ENCODE results near the gene VSIR. TPM values are rescaled to one million over a fixed set of nuclear protein-coding genes. Genes with fewer than 3 reads are reported as not detected.

VSIR gene
- total RNA-seq, 4 donors from 2014 or later = 37.8 to 118 (median 90.3) TPM

- intact Hi-C loops (cut with DNase I) = no loop called here
- TF ChIP-seq CTCF (IDR thresholded peaks at IDR 0.05) = no peak
- TF ChIP-seq POLR2AphosphoS5 (IDR thresholded peaks at IDR 0.05) = no peak
- TF ChIP-seq EP300 (IDR thresholded peaks at IDR 0.05) = no peak
- TF ChIP-seq POLR2A (IDR thresholded peaks at IDR 0.05; ENCODE audit: low read depth) = no peak
- DNase-seq (ENCODE audit: extremely low spot score) = no peak
Measured at GRCh38 chr10:71802715-71803488, 29.6 kb upstream of the VSIR start.

GRCh38 chr10:71802235-71802634 lies 28.9 kb upstream of the VSIR start:
- Histone ChIP-seq H3K9me3 (no peaks in the 10 kb centered on the region), H3K27ac (replicated peaks in 1 of 4) (no peak overlapping the region), H3K4me3 (no peak overlapping the region), H3K27me3 (no peaks in the 10 kb centered on the region), H3K4me1 (peaks cover 0 to 9% (median 3%) of the 10 kb centered on the region in 4 donors), H3K36me3 (no peaks in the 10 kb centered on the region)
- DNase-seq (ENCODE audit: extremely low spot score) = no peak
- no peak for TF ChIP-seq CTCF (IDR thresholded peaks at IDR 0.05)
- no peak for TF ChIP-seq EP300 (IDR thresholded peaks at IDR 0.05)
- TF ChIP-seq POLR2AphosphoS5 (IDR thresholded peaks at IDR 0.05) = no peak
- TF ChIP-seq POLR2A (IDR thresholded peaks at IDR 0.05; ENCODE audit: low read depth) = no peak
- WGBS = 91% methylated on average over 6 of the region's 6 CpGs
- intact Hi-C loops (cut with DNase I) = no loop called here

More at GRCh38 chr10:71802715-71803488, 29.6 kb upstream of the VSIR start:
- H3K27me3 ChIP-seq = no peaks in the 10 kb centered on the region
- no peak overlapping the region for H3K27ac ChIP-seq (replicated peaks in 1 of 4)
- 91% methylated on average over 15 of the region's 18 CpGs for WGBS
- no peak overlapping the region for H3K4me3 ChIP-seq
- no peaks in the 10 kb centered on the region for H3K36me3 ChIP-seq
- no peaks in the 10 kb centered on the region for H3K9me3 ChIP-seq
- H3K4me1 ChIP-seq = peaks cover 0 to 9% (median 3%) of the 10 kb centered on the region in 4 donors

- Histone ChIP-seq H3K27ac (replicated peaks in 1 of 4) (no peak overlapping the region), H3K9me3 (no peaks in the 10 kb centered on the region), H3K27me3 (no peaks in the 10 kb centered on the region), H3K36me3 (no peaks in the 10 kb centered on the region), H3K4me3 (no peak overlapping the region), H3K4me1 (peaks cover 0 to 9% (median 3%) of the 10 kb centered on the region in 4 donors)
- 91% methylated on average over 9 of the region's 9 CpGs for WGBS
- TF ChIP-seq EP300 (IDR thresholded peaks at IDR 0.05) = no peak
- TF ChIP-seq POLR2AphosphoS5 (IDR thresholded peaks at IDR 0.05) = no peak
- no peak for TF ChIP-seq CTCF (IDR thresholded peaks at IDR 0.05)
- TF ChIP-seq POLR2A (IDR thresholded peaks at IDR 0.05; ENCODE audit: low read depth) = no peak
- no peak for DNase-seq (ENCODE audit: extremely low spot score)
- intact Hi-C loops (cut with DNase I) = no loop called here
Measured at GRCh38 chr10:71801361-71801760, 28.0 kb upstream of the VSIR start.

- WGBS = 60% methylated on average over 2 of the region's 3 CpGs
- Histone ChIP-seq H3K4me3 (no peak overlapping the region), H3K27ac (replicated peaks in 1 of 4) (no peak overlapping the region), H3K36me3 (no peaks in the 10 kb centered on the region), H3K27me3 (no peaks in the 10 kb centered on the region), H3K4me1 (no peaks in the 10 kb centered on the region), H3K9me3 (no peaks in the 10 kb centered on the region)
- intact Hi-C loops (cut with DNase I) = no loop called here
- TF ChIP-seq POLR2A (IDR thresholded peaks at IDR 0.05; ENCODE audit: low read depth) = no peak
- no peak for TF ChIP-seq EP300 (IDR thresholded peaks at IDR 0.05)
- no peak for TF ChIP-seq CTCF (IDR thresholded peaks at IDR 0.05)
- no peak for DNase-seq (ENCODE audit: extremely low spot score)
Measured at GRCh38 chr10:71799608-71800453, 26.5 kb upstream of the VSIR start.
